GM12878 (cell line): Measurements from ENCODE around the gene SEC31A. TPM values are rescaled to one million over a fixed set of nuclear protein-coding genes. Genes with fewer than 3 reads are reported as not detected.

Experiments used
- ATAC-seq: fragments of 200-7000 bp; cut with Tn5 transposase; 3 replicates; pipeline ENCODE4 v1.9.1; 2020; ENCODE audit warnings: mild to moderate bottlenecking, moderate library complexity
- Bru-seq: library from RNA; stranded (reverse); fragments of 400-500 nt; gene quantifications from one replicate; lab custom pipeline; 2021; lab: Mats Ljungman, UMichigan
- BruChase-seq, 2 experiments: library from RNA; stranded (reverse); fragments of 400-500 nt; gene quantifications; one replicate each; lab custom pipeline; 2021; lab: Mats Ljungman, UMichigan
- BruUV-seq: library from RNA; stranded (reverse); fragments of 400-500 nt; replicated peaks from 2 replicates; lab custom pipeline; 2021; lab: Mats Ljungman, UMichigan
- CTCF ChIA-PET: fragments of 300-600 bp; sonication (Branson Sonifier 250); formaldehyde crosslinking; extraction: SDS; loops from one replicate; lab custom pipeline; 2021; ENCODE audit warnings: inconsistent platforms; lab: Yijun Ruan, JAX
- POLR2A ChIA-PET: fragments of 350-600 bp; formaldehyde crosslinking; extraction: SDS; loops from one replicate; lab custom pipeline; 2021; ENCODE audit warnings: inconsistent platforms; lab: Charles Lee
- RAD21 ChIA-PET: fragments of 300-600 bp; sonication (Branson Sonifier 250); formaldehyde crosslinking; loops from one replicate; lab custom pipeline; 2023; ENCODE audit warnings: antibody characterized with exemption; ENCODE audit not compliant: unreplicated experiment; lab: Charles Lee
- SMC1A ChIA-PET: fragments of 300-600 bp; sonication (Branson Sonifier 250); formaldehyde crosslinking; loops from one replicate; lab custom pipeline; 2023; ENCODE audit not compliant: unreplicated experiment, uncharacterized antibody; lab: Charles Lee
- DNase-seq: peaks from one replicate; pipeline ENCODE4 v3.0.0-alpha.2; 2011; ENCODE audit warnings: low read depth, low spot score
- FAIRE-seq: peaks from 3 replicates; lab custom pipeline; 2011; peaks lifted over from hg19 to GRCh38; lab: Jason Lieb, UNC
- H2AFZ ChIP-seq: 2 replicates; pipeline ENCODE4 v1.6.0; 2011; ENCODE audit warnings: low read depth, low read length, control low read depth; ENCODE audit not compliant: control insufficient read depth
- H3K27ac ChIP-seq: 2 replicates; pipeline ENCODE4 v1.5.1; 2011; ENCODE audit warnings: control low read depth; ENCODE audit not compliant: control insufficient read depth, insufficient read depth
- H3K27me3 ChIP-seq, 2 experiments: replicated peaks in 1 of 2; 2 replicates each; pipeline versions ENCODE4 v1.6.0 to v1.6.1; 2011; ENCODE audit warnings: low read length in 1 of 2; ENCODE audit not compliant: control insufficient read depth in 2 of 2, insufficient read depth in 2 of 2
- H3K36me3 ChIP-seq, 2 experiments: 2 replicates each; pipeline ENCODE4 v1.5.1; 2011; ENCODE audit warnings: low read length in 1 of 2; ENCODE audit not compliant: control insufficient read depth in 2 of 2, insufficient read depth in 2 of 2
- H3K4me1 ChIP-seq: 2 replicates; pipeline ENCODE4 v1.6.1; 2011; ENCODE audit warnings: mild to moderate bottlenecking, low read length, moderate library complexity, mixed read lengths; ENCODE audit not compliant: control insufficient read depth, insufficient read depth
- H3K4me2 ChIP-seq: 2 replicates; pipeline ENCODE4 v1.6.0; 2011; ENCODE audit warnings: control low read depth; ENCODE audit not compliant: control insufficient read depth, insufficient read depth
- H3K4me3 ChIP-seq: fragments of 200-600 bp; sonication (generic); 2 replicates; pipeline ENCODE4 v1.5.1; 2016
- H3K79me2 ChIP-seq: 2 replicates; pipeline ENCODE4 v1.6.0; 2011; ENCODE audit warnings: low read length; ENCODE audit not compliant: control insufficient read depth, insufficient read depth
- H3K9ac ChIP-seq: 2 replicates; pipeline ENCODE4 v1.8.0; 2011; ENCODE audit warnings: low read length, control low read depth, mixed read lengths; ENCODE audit not compliant: control insufficient read depth, insufficient read depth
- H3K9me3 ChIP-seq: replicated peaks from 3 replicates; pipeline ENCODE4 v1.5.1; 2011; ENCODE audit warnings: mild to moderate bottlenecking, low read length; ENCODE audit not compliant: control insufficient read depth, insufficient read depth
- H4K20me1 ChIP-seq: 2 replicates; pipeline ENCODE4 v1.6.0; 2011; ENCODE audit not compliant: control insufficient read depth, insufficient read depth
- ATF3 ChIP-seq: IDR thresholded peaks from 2 replicates; pipeline ENCODE4 v1.6.1; 2011; ENCODE audit warnings: low read depth, mild to moderate bottlenecking, low read length, moderate library complexity, borderline replicate concordance; ENCODE audit errors: extremely low read depth
- CBX5 ChIP-seq: sonication (generic); IDR thresholded peaks from 2 replicates; pipeline ENCODE4 v1.6.1; 2016; ENCODE audit warnings: low read depth, moderate library complexity, mild to moderate bottlenecking, inconsistent platforms
- CEBPB ChIP-seq, 2 experiments: fragments of 150-350 bp in 1 of 2; IDR thresholded peaks; 2 replicates each; pipeline ENCODE4 v1.6.1; 2012 to 2014; ENCODE audit warnings: low read depth in 2 of 2, low read length in 2 of 2, borderline replicate concordance in 1 of 2, inconsistent platforms in 1 of 2
- EED ChIP-seq: sonication (generic); IDR thresholded peaks from 2 replicates; pipeline ENCODE4 v1.6.1; 2016; ENCODE audit warnings: antibody characterized with exemption, low read depth
- JUNB ChIP-seq: IDR thresholded peaks from 2 replicates; pipeline ENCODE4 v1.6.1; 2016; ENCODE audit warnings: antibody characterized with exemption, mild to moderate bottlenecking
- KLF5 ChIP-seq: fragments of 450-650 bp; IDR thresholded peaks from 2 replicates; pipeline ENCODE4 v1.6.1; 2014; ENCODE audit warnings: mild to moderate bottlenecking; ENCODE audit not compliant: partially characterized antibody
- NR2C2 ChIP-seq: IDR thresholded peaks from 2 replicates; pipeline ENCODE4 v1.6.1; 2011; ENCODE audit warnings: borderline replicate concordance, low read depth; ENCODE audit not compliant: control insufficient read depth, insufficient read length
- POU2F2 ChIP-seq: IDR thresholded peaks from 3 replicates; pipeline ENCODE4 v1.6.1; 2011; ENCODE audit warnings: low read depth, mild to moderate bottlenecking, low read length, borderline replicate concordance
- SMAD1 ChIP-seq: fragments of 450-650 bp; IDR thresholded peaks from 2 replicates; pipeline ENCODE4 v1.6.1; 2018; ENCODE audit warnings: mild to moderate bottlenecking, low read depth; ENCODE audit not compliant: partially characterized antibody
- USF2 ChIP-seq: IDR thresholded peaks from 2 replicates; pipeline ENCODE4 v1.6.1; 2011; ENCODE audit warnings: low read depth, low read length, improper control_type of control experiment, borderline replicate concordance
- YBX1 ChIP-seq: fragments of 450-650 bp; IDR thresholded peaks from 2 replicates; pipeline ENCODE4 v1.6.1; 2016; ENCODE audit warnings: antibody characterized with exemption
- ZZZ3 ChIP-seq: IDR thresholded peaks from 2 replicates; pipeline ENCODE4 v1.6.1; 2011; ENCODE audit warnings: low read depth; ENCODE audit not compliant: control insufficient read depth, insufficient read length
- WGBS: methylation state at CpG from one replicate; pipeline ENCODE4 v1.1.6; 2016; ENCODE audit warnings: low lambda C conversion rate; ENCODE audit not compliant: insufficient replicate concordance, insufficient coverage; ENCODE audit errors: missing lambda C conversion rate; 5-methylcytosine and 5-hydroxymethylcytosine counted together
- in situ Hi-C: fragments of 300-500 bp; cut with MboI; formaldehyde crosslinking; loops from 9 replicates; pipeline ENCODE4 v1.14.3; 2018; ENCODE audit warnings: mixed read lengths
- intact Hi-C: fragments of 100-400 bp; cut with micrococcal nuclease; formaldehyde crosslinking; loops from one replicate; pipeline ENCODE4 v1.14.2; 2022; ENCODE audit not compliant: unreplicated experiment
- long read RNA-seq, 2 experiments: library from polyadenylated mRNA; unstranded; transcript quantifications; one replicate each; pipeline ENCODE4 v2.0.0, GENCODE V29; 2019 to 2020
- polyA minus RNA-seq, 3 experiments: library from RNA; depleted of rRNA, polyadenylated mRNA; stranded (reverse); fragments of >200 nt; gene quantifications; 2 replicates each; pipeline ENCODE4 v1.2.3, GENCODE V29; 2011
- polyA plus RNA-seq, 11 experiments: library from polyadenylated mRNA; depleted of rRNA in 4 of 11; unstranded in 6 of 11; stranded (reverse) in 5 of 11; fragments of >200 nt; fragmentation: Nextera tagmentation in 4 of 11; fragmentation: Illumina TruSeq in 1 of 11; extraction: Ambion mirVana in 4 of 11; extraction: Trizol in 1 of 11; gene quantifications; 1 replicate in 1 of 11; 2 replicates in 10 of 11; pipeline versions ENCODE4 v1.2.1 to v1.2.3, GENCODE V29; 2011 to 2016; ENCODE audit warnings: inconsistent platforms in 2 of 11, missing spikeins in 2 of 11, low read depth in 1 of 11
- total RNA-seq, 4 experiments: library from RNA; depleted of rRNA in 3 of 4; stranded (reverse); fragments of >200 nt in 3 of 4; fragmentation: Illumina TruSeq in 1 of 4; extraction: Trizol in 1 of 4; gene quantifications; 2 replicates each; pipeline versions ENCODE4 v1.2.1 to v1.2.3, GENCODE V29; 2013 to 2021
- TF ChIP-seq, protein P1 (sequence below): fragments of 450-650 bp; conservative IDR thresholded peaks from 2 replicates; pipeline ENCODE4 v1.6.1; 2017; ENCODE audit warnings: mild to moderate bottlenecking, moderate library complexity

The SEC31A gene
- 586 and 624 TPM in 2 replicates for total RNA-seq (2013; cell fraction: nucleolus; rRNA removed)
- total RNA-seq (2014; rRNA removed): 83.7 and 95.0 TPM in 2 replicates
- 126 and 132 TPM in 2 replicates for total RNA-seq (2014; rRNA removed; fragmentation: Illumina TruSeq; extraction: Trizol)
- total RNA-seq (2021): 119 and 127 TPM in 2 replicates
- polyA plus RNA-seq (2011; ENCODE audit: low read depth): 85.3 TPM
- polyA plus RNA-seq (2011; rRNA removed): 146 and 147 TPM in 2 replicates
- polyA plus RNA-seq (2011; cell fraction: cytosol; rRNA removed): 89.4 and 109 TPM in 2 replicates
- 103 TPM in 2 replicates for polyA plus RNA-seq (2011; cell fraction: nucleus; rRNA removed)
- 117 and 128 TPM in 2 replicates for polyA plus RNA-seq (2012)
- 159 and 200 TPM in 2 replicates for polyA plus RNA-seq (2014; fragmentation: Illumina TruSeq; extraction: Trizol)
- 10 to 100 TPM; 74.6 to 80.8 TPM for polyA plus RNA-seq (2014; fragmentation: Nextera tagmentation; extraction: Ambion mirVana)
- 84.2 and 92.9 TPM in 2 replicates for polyA plus RNA-seq (2014; rRNA removed)
- polyA plus RNA-seq (2016; fragmentation: Nextera tagmentation; extraction: Ambion mirVana): 100 to 1,000 TPM; 160 to 171 TPM
- 164 and 213 TPM in 2 replicates for polyA minus RNA-seq (2011; rRNA and poly(A)+ RNA removed)
- polyA minus RNA-seq (2011; cell fraction: cytosol; rRNA and poly(A)+ RNA removed): 47.4 and 58.1 TPM in 2 replicates
- 89.0 and 125 TPM in 2 replicates for polyA minus RNA-seq (2011; cell fraction: nucleus; rRNA and poly(A)+ RNA removed)
- Bru-seq, nascent RNA: percentile 95 among the genes with signal in this experiment
- BruChase-seq, experiment 1, labeled RNA remaining after a 6-hour chase: percentile 96 among the genes with signal in this experiment
- BruChase-seq, experiment 2, labeled RNA remaining after a 2-hour chase: percentile 96 among the genes with signal in this experiment
- long read RNA-seq, experiment 1, full-length matches to known transcripts: 15 of 35 reads
- long read RNA-seq, experiment 1, partial matches to known transcripts: 11 of 35 reads
- long read RNA-seq, experiment 1, other reads (novel, unspliced or antisense): 9 of 35 reads
- long read RNA-seq, experiment 2, full-length matches to known transcripts: 12 of 61 reads
- long read RNA-seq, experiment 2, partial matches to known transcripts: 46 of 61 reads
- long read RNA-seq, experiment 2, other reads (novel, unspliced or antisense): 3 of 61 reads

- in situ Hi-C loops: loop anchor here (5.0 kb wide), 2 partner anchors 121 to 391 kb away; partner anchors contain the start of genes COQ2 and LIN54
- intact Hi-C loops: loop anchor here (1.0 to 5.0 kb wide), 4 partner anchors 9 to 566 kb away; partner anchors contain the start of genes HELQ, MRPS18C, PLAC8 and THAP9
- no peaks in the 10 kb centered on the region for H4K20me1 ChIP-seq
- ChIA-PET SMC1A (interaction anchor here (0.9 to 2.5 kb wide), 6 partner anchors 9 to 183 kb away, joined by 3 to 15 read pairs (median 7); partner anchors contain the start of genes LIN54 and THAP9), RAD21 (interaction anchor here (0.8 to 1.4 kb wide), 3 partner anchors 15 to 391 kb away, joined by 4 to 8 read pairs (median 5); no protein-coding TSS in a partner anchor), POLR2A (interaction anchor here (0.9 to 3.0 kb wide), 7 partner anchors 9 to 462 kb away, joined by 3 to 26 read pairs (median 5); partner anchors contain the start of genes COPS4 and THAP9), CTCF (interaction anchor here (0.9 to 2.2 kb wide), 7 partner anchors 8 to 147 kb away, joined by 3 to 17 read pairs (median 4); partner anchors contain the start of genes COPS4 and THAP9)
- DNase-seq (peak; percentile 84), ATAC-seq (peak; percentile 90), FAIRE-seq (no peak)
- H3K36me3 ChIP-seq: peaks cover 0 to 14% of the 10 kb centered on the region in 2 experiments; a peak in 2 of 4 replicates
- peaks cover 3% of the 10 kb centered on the region; the same call in 1 of the 2 replicates for H3K4me1 ChIP-seq
- peak within 1 kb of the TSS; percentile 92 for H2AFZ ChIP-seq
- H3K4me2 ChIP-seq: peak within 1 kb of the TSS; percentile 55
- peak within 1 kb of the TSS; percentile 90 for H3K4me3 ChIP-seq
- no peaks in the 10 kb centered on the region for H3K9me3 ChIP-seq
- no peaks in the 10 kb centered on the region for H3K27me3 ChIP-seq
- peak within 1 kb of the TSS; percentile 94 for H3K27ac ChIP-seq
- 1% methylated on average over 67 of the region's 71 CpGs for WGBS
- peak within 1 kb of the TSS; percentile 98 for H3K9ac ChIP-seq
- H3K79me2 ChIP-seq: peaks cover 51% of the 10 kb centered on the region
- BruUV-seq: TSS peak; percentile 99
- TF ChIP-seq JUNB (no peak), NR2C2 (no peak), KLF5 (peak; percentile 15), SMAD1 (peak; percentile 18), CEBPB (IDR thresholded peaks at IDR 0.05; ENCODE audit: borderline replicate concordance in 1 of 2, low read depth in 2 of 2, low read length in 2 of 2) (no peak), CBX5 (peak; percentile 63; the same call in 1 of the 2 replicates), ZZZ3 (no peak), EED (peak; percentile 64; the same call in 1 of the 2 replicates), ATF3 (no peak), USF2 (no peak), POU2F2 (peak; percentile 88), YBX1 (no peak)
- TF ChIP-seq, protein P1, sequence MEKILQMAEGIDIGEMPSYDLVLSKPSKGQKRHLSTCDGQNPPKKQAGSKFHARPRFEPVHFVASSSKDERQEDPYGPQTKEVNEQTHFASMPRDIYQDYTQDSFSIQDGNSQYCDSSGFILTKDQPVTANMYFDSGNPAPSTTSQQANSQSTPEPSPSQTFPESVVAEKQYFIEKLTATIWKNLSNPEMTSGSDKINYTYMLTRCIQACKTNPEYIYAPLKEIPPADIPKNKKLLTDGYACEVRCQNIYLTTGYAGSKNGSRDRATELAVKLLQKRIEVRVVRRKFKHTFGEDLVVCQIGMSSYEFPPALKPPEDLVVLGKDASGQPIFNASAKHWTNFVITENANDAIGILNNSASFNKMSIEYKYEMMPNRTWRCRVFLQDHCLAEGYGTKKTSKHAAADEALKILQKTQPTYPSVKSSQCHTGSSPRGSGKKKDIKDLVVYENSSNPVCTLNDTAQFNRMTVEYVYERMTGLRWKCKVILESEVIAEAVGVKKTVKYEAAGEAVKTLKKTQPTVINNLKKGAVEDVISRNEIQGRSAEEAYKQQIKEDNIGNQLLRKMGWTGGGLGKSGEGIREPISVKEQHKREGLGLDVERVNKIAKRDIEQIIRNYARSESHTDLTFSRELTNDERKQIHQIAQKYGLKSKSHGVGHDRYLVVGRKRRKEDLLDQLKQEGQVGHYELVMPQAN: peak; percentile 68
Observed at GRCh38 chr4:82890901-82891706, at the start of gene SEC31A. Gene SEC31A (minus strand): TSS chr4:82891153. CDS start chr4:82881936, 9,217 bp downstream.
